Gastroesophageal sphincter (tissue), 4 donors: ENCODE data around the gene TMOD1. TPM values are rescaled to one million over a fixed set of nuclear protein-coding genes. Genes with fewer than 3 reads are reported as not detected.

Experiments used
- ATAC-seq: fragments of 150-250 bp; one replicate; pipeline ENCODE4 v1.9.1; 2016; ENCODE audit warnings: mild to moderate bottlenecking, moderate library complexity
- H3K27ac ChIP-seq, 4 donors: fragments of 200-600 bp; sonication (generic) in 3 of 4; 1 replicate in 3 of 4; 2 replicates in 1 of 4; pipeline ENCODE4 v1.5.1; 2016 to 2019
- H3K27me3 ChIP-seq: fragments of 200-600 bp; sonication (generic); one replicate; pipeline ENCODE4 v1.5.1; 2019
- H3K36me3 ChIP-seq, 2 donors: fragments of 200-600 bp; sonication (generic); one replicate each; pipeline ENCODE4 v1.5.1; 2019; ENCODE audit warnings: control low read depth in 1 of 2
- H3K4me1 ChIP-seq, 3 donors: fragments of 200-600 bp; sonication (generic); 1 replicate in 2 of 3; 2 replicates in 1 of 3; pipeline ENCODE4 v1.5.1; 2016 to 2019; ENCODE audit warnings: control low read depth in 2 of 3
- H3K4me3 ChIP-seq, 2 donors: fragments of 200-600 bp; sonication (generic); one replicate each; pipeline ENCODE4 v1.5.1; 2019; ENCODE audit warnings: mild to moderate bottlenecking in 1 of 2, moderate library complexity in 1 of 2
- H3K9me3 ChIP-seq, 3 donors: fragments of 200-600 bp; sonication (generic); one replicate each; pipeline ENCODE4 v1.5.1; 2017 to 2019; ENCODE audit warnings: control low read depth in 2 of 3
- EP300 ChIP-seq: sonication (generic); formaldehyde crosslinking; IDR thresholded peaks from one replicate; pipeline ENCODE4 v1.6.1; 2017; ENCODE audit warnings: antibody characterized with exemption, mild to moderate bottlenecking
- POLR2A ChIP-seq, 2 donors: fragments of 450-650 bp; IDR thresholded peaks; one replicate each; pipeline ENCODE4 v1.6.1; 2017; ENCODE audit warnings: antibody characterized with exemption in 2 of 2, mild to moderate bottlenecking in 2 of 2, moderate library complexity in 1 of 2
- POLR2AphosphoS5 ChIP-seq: sonication (generic); formaldehyde crosslinking; IDR thresholded peaks from one replicate; pipeline ENCODE4 v1.6.1; 2017; ENCODE audit warnings: antibody characterized with exemption
- WGBS, 2 donors: methylation state at CpG; one replicate each; pipeline ENCODE4 v1.1.5; 2018; ENCODE audit warnings: low coverage in 1 of 2; 5-methylcytosine and 5-hydroxymethylcytosine counted together
- total RNA-seq, 4 donors: library from RNA; depleted of rRNA; stranded (reverse); fragments of >200 nt; gene quantifications; one replicate each; pipeline ENCODE4 v1.1.0, GENCODE V29; 2016
- TF ChIP-seq, protein P1 (sequence below), 4 experiments: fragments of 200-600 bp in 2 of 4; fragments of 450-650 bp in 2 of 4; sonication (generic) in 1 of 4; IDR thresholded peaks; one replicate each; pipeline ENCODE4 v1.5.1; 2017 to 2019; ENCODE audit warnings: antibody characterized with exemption in 4 of 4, mild to moderate bottlenecking in 2 of 4, moderate library complexity in 2 of 4

The TMOD1 gene
- total RNA-seq, 4 donors from 2014 or later: 38.6 to 99.6 (median 76.7) TPM

DNA sequence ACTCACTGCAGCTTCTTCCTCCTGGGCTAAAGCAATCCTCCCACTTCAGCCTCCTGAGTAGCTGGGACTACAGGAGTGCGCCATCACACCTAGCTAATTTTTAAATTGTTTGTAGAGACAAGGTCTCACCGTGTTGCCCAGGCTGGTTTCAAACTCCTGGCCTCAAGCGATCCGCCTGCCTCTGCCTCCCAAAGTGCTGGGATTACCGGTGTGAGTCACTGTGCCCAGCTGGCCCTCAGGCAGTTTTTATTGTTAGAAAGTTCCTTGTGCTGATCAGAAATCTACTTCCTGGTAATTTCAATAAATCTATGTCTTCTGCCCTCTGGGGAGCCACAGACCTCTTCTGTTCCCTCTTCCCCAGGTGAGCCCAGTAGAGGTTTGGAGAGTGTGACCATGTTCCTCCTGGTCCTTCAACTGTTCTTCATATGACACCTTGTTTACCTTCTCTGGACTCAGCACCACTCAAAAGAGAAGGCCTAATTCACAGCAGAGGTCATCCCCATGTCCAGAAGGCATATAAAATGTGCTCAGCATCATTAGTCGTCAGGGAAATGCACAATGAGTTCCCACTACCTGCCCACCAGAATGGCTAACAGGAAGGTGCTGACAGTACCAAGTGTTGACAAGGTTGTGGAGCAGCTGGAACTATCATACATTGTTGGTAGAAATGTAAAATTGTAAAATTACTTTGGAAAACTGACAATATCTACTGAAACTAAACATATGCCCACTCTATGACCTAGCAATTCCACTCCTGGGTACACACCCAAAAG, 10.4 kb downstream of the TMOD1 start:
- H3K27me3 ChIP-seq: no peaks in the 10 kb centered on the region
- H3K4me1 ChIP-seq: peaks cover 0 to 90% (median 3%) of the 10 kb centered on the region in 3 donors
- H3K4me3 ChIP-seq: no peak overlapping the region
- peak overlapping the region in 3 of 4 donors; percentile 41 to 56 (median 43) for H3K27ac ChIP-seq
- no peak for ATAC-seq
- 74 to 87% methylated on average over 5 to 6 of the region's 6 CpGs for WGBS, 2 donors
- H3K36me3 ChIP-seq: peaks cover 0 to 6% of the 10 kb centered on the region in 2 donors
- TF ChIP-seq EP300 (no peak), POLR2AphosphoS5 (no peak), POLR2A (IDR thresholded peaks at IDR 0.05) (no peak)
- H3K9me3 ChIP-seq: no peaks in the 10 kb centered on the region

DNA sequence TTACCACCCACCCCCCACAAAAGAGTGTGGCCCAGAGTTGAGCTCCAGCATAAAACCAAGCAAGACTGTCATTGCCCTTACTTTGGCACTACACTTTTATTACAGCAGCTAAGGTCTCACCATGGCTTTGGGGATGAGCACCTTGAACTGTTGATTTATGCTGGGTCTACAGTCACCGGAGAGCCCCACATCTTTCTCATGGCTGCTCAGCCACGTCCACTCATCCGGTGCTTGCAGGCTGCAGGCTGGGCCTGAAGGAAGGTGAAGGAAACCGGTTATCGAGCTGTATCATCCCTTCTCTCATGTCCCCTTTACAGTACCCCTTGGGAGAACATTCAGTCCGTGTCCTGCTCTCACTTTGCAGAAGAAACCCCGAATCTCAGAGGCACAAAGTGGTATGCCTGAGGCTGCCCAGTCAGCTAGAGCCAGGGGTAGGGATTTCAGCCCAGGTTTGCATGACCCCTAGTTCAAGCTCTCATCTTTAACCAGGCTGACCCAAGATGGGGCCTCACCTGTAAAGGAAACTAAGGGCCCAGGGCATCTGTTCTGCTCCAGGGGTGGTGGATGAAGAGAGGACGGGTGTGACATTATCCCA, 11.6 kb downstream of the TMOD1 start:
- no peak for ATAC-seq
- H3K4me1 ChIP-seq: peaks cover under 1 to 90% (median 8%) of the 10 kb centered on the region in 3 donors
- no peak for TF ChIP-seq POLR2AphosphoS5
- no peak for TF ChIP-seq EP300
- TF ChIP-seq, protein P1, sequence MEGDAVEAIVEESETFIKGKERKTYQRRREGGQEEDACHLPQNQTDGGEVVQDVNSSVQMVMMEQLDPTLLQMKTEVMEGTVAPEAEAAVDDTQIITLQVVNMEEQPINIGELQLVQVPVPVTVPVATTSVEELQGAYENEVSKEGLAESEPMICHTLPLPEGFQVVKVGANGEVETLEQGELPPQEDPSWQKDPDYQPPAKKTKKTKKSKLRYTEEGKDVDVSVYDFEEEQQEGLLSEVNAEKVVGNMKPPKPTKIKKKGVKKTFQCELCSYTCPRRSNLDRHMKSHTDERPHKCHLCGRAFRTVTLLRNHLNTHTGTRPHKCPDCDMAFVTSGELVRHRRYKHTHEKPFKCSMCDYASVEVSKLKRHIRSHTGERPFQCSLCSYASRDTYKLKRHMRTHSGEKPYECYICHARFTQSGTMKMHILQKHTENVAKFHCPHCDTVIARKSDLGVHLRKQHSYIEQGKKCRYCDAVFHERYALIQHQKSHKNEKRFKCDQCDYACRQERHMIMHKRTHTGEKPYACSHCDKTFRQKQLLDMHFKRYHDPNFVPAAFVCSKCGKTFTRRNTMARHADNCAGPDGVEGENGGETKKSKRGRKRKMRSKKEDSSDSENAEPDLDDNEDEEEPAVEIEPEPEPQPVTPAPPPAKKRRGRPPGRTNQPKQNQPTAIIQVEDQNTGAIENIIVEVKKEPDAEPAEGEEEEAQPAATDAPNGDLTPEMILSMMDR (IDR thresholded peaks at IDR 0.05): no peak
- TF ChIP-seq POLR2A (IDR thresholded peaks at IDR 0.05): no peak

DNA sequence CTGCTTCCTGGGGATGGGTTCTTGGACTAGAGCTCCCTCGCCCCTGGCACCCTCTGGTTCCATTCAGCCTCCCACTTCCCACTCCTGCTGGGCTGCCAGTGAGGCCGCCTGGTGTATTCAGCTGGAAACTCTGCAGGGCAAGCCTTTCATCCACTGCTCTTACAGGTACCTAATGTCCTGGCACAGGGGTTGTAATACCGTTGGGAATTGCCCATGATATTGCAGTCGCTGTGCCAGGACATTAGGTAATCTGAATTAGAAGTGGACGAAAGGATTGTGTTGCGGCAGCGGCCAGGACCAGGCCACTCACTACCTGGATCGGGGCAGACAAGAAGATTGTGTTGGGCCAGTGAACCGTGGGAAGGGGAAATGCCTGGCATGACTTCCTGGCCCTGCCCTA, 13.1 kb downstream of the TMOD1 start:
- Histone ChIP-seq H3K9me3 (no peaks in the 10 kb centered on the region), H3K4me3 (no peak overlapping the region), H3K4me1 (peaks cover 10 to 90% (median 20%) of the 10 kb centered on the region in 3 donors), H3K36me3 (peaks cover 0 to 6% of the 10 kb centered on the region in 2 donors), H3K27me3 (no peaks in the 10 kb centered on the region), H3K27ac (peak overlapping the region in 2 of 4 donors; percentile 83 to 86)
- no peak for TF ChIP-seq EP300
- TF ChIP-seq POLR2AphosphoS5: no peak
- TF ChIP-seq, protein P1 (IDR thresholded peaks at IDR 0.05): no peak
- TF ChIP-seq POLR2A (IDR thresholded peaks at IDR 0.05): no peak
- ATAC-seq: peak; percentile 8
- WGBS, 2 donors: 80 to 92% methylated on average over 2 to 7 of the region's 9 CpGs

More for the DNA sequence above, 11.6 kb downstream of the TMOD1 start:
- Histone ChIP-seq H3K9me3 (no peaks in the 10 kb centered on the region), H3K4me3 (no peak overlapping the region), H3K36me3 (peaks cover 0 to 6% of the 10 kb centered on the region in 2 donors), H3K27me3 (no peaks in the 10 kb centered on the region), H3K27ac (peak overlapping the region in 1 of 4 donors; percentile 7)
- WGBS, 2 donors: 50 to 100% methylated on average over 1 to 2 of the region's 8 CpGs

DNA sequence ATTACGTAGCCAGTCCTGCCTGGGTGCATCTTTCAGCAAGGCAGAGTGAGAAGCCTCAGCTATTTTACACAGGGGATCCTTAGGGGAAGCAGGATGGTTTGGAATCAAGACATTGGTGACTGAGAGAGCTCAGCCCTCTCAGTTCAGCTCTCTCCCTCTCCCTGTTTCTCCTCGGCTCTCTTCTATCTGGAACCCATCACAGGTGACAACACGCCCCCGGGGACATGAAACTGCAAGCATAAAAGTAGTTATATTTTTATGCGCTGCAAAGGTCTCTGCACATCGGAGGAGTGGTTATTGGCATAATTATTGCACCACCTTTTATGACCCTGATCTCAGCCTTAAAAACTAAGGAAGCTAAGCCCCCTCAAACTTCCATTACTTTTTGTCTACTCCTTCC, 14.2 kb downstream of the TMOD1 start:
- TF ChIP-seq, protein P1 (IDR thresholded peaks at IDR 0.05): no peak
- TF ChIP-seq POLR2A (IDR thresholded peaks at IDR 0.05): no peak
- no peak for TF ChIP-seq EP300
- TF ChIP-seq POLR2AphosphoS5: no peak
- Histone ChIP-seq H3K4me3 (no peak overlapping the region), H3K36me3 (peaks cover 0 to 6% of the 10 kb centered on the region in 2 donors), H3K9me3 (no peaks in the 10 kb centered on the region), H3K27me3 (no peaks in the 10 kb centered on the region), H3K27ac (peak overlapping the region in 3 of 4 donors; percentile 83 to 86 (median 85)), H3K4me1 (peaks cover 18 to 90% (median 22%) of the 10 kb centered on the region in 3 donors)
- 74 to 83% methylated on average over 4 to 5 of the region's 6 CpGs for WGBS, 2 donors
- no peak for ATAC-seq

DNA sequence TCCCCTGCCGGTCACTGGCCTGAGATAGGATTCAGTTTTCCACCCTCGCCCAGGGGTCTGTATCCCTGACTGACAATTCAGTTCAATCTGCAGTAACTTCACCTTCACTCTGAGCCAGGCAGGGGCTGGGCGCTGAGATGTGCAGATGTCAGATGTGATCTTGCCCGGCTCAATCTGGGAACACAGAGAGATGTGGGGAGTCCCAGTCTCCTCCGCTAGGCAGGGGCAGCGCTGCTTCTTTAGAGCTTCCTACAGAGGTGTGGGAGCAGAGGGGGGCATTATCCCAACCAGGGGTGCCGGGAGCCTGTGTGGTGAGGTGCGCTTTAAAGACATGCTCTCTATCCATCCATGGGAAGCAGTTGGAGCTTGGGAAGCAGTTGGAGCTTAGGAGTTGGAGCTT, 14.6 kb downstream of the TMOD1 start:
- WGBS, 2 donors: 95% methylated on average over 2 of the region's 8 CpGs; no CpG with 5 or more reads in 1 of the 2 donors
- Histone ChIP-seq H3K4me3 (no peak overlapping the region), H3K36me3 (peaks cover 0 to 6% of the 10 kb centered on the region in 2 donors), H3K4me1 (peaks cover 22 to 90% (median 22%) of the 10 kb centered on the region in 3 donors), H3K9me3 (no peaks in the 10 kb centered on the region), H3K27ac (peak overlapping the region in 3 of 4 donors; percentile 83 to 86 (median 85)), H3K27me3 (no peaks in the 10 kb centered on the region)
- ATAC-seq: no peak
- TF ChIP-seq, protein P1 (IDR thresholded peaks at IDR 0.05): no peak
- TF ChIP-seq POLR2A (IDR thresholded peaks at IDR 0.05): no peak
- no peak for TF ChIP-seq POLR2AphosphoS5
- TF ChIP-seq EP300: no peak
